ENCODE measurements around the gene KLRG1.

The KLRG1 gene

DNA sequence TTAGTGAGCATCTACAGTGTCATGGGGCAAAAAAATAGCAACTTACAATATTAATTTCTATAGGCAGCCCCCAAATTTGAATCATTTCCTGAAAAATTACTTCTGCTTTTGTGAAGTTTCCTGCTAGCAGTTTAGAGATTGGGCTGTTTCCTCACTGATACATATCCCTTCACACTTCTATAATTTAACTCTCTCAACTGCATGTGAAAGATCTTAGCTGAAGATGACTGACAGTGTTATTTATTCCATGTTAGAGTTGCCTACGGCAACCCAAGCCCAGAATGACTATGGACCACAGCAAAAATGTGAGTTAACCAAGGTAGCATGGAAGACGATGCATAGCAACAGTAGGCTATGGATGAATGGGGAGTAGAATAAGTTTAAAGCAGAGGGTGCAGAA lies at the start of gene KLRG1:
Gene KLRG1, plus strand, starts transcription at position 134 of the 400 bp plus-strand sequence. Its CDS starts 90 bp downstream, at position 224.
- DNase-seq, result peak; percentile 82

GRCh38 chr12:8941691-8942478 lies 47.5 kb upstream of the KLRG1 start:
- no peak for DNase-seq

DNA sequence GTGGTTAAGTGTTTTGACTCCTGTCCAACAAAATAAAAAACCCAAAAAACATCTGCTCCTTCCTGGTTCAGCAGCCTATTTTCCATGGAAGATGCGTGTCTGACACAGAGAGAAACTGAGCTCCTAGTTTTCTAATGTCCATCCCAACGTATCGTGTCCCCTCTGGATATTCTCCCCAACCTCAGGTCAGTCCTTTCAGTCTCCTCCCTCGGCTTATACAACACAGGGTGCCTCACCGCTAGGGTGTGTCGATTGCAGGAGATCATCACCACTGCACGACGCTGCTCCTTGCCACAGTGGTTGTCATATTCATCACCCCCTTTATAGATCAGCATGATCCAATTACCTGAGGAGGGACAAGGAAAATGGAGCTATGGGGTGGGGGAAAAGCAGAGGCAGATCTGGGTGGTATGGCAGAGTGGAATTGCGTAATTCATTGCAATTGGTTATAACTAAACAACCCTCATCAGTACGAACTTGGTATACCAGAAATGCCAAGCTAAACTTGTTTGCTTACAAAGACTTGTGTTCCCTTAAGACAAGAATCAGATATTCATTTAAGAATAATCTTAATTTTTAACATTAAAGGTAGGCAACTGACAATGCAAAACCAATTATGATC lies 45.7 kb upstream of the KLRG1 start:
- no peak for DNase-seq

- no peak for DNase-seq
Measured at GRCh38 chr12:8946733-8947132, 42.6 kb upstream of the KLRG1 start.

DNA sequence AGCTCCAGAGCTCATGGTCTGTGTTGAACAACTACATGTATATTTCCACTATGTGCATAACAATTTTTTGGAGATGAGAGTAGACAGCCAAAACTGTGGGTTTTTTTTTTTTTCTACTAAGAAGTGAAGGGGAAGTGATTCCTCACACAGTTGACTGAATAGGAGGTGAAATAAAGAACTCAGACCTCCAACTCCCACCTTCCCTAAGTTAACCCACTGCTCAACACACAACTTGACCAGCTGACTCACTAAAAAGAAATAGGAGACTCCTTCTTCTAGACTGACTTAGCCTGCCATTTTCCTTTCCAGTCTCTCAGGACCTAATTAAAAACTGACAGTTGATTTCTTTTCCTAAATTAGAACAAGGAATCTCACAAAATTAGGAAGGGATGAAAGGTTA lies 41.6 kb upstream of the KLRG1 start:
- DNase-seq, result peak; percentile 27

- peak; percentile 77 for DNase-seq
Measured at GRCh38 chr12:8948701-8949341, 40.5 kb upstream of the KLRG1 start.

GRCh38 chr12:8949342-8950220 lies 39.8 kb upstream of the KLRG1 start, which contains the start of gene M6PR:
TSS of gene M6PR (minus strand) at chr12:8949645. CDS start at chr12:8946404, 3,241 bp downstream.
- DNase-seq, result peak; percentile 99

- no peak for DNase-seq
Measured at GRCh38 chr12:8950221-8950527, 39.2 kb upstream of the KLRG1 start.

DNA sequence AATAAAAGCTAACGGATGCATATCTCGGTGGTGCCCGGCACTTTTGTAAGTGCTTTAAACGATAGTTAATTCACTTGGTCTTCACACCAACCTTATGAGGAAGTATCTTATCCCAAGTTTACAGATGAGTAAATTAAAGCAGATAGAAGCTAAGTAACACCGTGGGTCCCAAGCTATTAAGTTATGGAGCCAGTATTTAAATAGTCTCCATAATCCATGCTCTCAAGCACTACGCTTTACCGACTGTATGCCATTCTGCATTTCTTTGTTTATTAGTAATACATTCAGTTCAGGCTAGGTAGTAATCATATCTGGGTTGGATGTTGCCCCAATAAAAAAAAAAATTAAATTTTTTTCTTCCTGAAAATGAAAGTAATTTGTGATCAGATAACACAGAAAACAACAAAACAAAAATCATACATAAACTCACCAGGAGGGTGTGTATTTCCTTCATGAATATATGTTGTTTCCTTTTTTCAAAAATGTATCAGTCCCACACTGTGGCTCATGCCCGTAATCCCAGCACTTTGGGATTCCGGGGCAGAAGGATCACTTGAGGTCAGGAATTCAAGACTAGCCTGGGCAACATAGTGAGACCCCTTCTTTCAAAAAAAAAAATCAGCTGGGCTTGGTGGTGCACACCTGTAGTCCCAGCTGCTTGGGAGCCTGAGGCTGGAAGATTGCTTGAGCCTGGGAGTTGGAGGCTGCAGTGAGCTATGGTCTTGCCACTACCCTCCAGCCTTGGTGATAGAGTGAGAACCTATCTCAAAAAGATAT lies 38.5 kb upstream of the KLRG1 start:
- DNase-seq, result peak; percentile 69

- peak; percentile 11 for DNase-seq
Measured at GRCh38 chr12:8951744-8952143, 37.6 kb upstream of the KLRG1 start.

DNA sequence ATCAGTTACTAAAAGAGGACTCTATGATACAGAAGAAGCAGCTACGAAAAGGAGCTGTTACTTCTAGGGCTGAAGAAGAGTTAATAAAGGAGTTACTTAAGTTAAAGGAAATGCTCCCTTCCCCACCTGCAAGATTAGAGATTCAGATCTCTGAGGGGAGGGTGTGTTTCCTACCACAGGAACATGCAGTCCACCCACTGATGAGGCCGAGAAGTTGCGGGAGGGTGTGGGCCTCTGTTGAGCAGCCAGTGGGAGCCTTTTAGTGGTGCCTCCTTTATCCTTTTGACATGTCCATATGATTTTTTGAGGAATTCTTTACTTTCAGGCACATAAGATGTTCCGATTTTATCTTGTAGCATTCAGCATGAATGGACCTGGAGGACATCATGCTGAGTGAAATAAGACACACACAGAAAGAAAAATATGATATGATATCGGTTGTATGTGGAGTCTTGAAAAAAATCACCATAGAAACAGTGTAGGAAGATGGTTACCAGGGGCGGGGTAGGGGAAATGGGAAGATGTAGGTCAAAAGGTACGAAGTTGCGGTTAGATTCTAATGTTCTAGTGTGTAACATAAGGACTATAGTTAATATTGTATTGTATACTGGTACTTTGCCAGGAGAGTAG lies 35.5 kb upstream of the KLRG1 start:
- DNase-seq, result peak; percentile 38

DNA sequence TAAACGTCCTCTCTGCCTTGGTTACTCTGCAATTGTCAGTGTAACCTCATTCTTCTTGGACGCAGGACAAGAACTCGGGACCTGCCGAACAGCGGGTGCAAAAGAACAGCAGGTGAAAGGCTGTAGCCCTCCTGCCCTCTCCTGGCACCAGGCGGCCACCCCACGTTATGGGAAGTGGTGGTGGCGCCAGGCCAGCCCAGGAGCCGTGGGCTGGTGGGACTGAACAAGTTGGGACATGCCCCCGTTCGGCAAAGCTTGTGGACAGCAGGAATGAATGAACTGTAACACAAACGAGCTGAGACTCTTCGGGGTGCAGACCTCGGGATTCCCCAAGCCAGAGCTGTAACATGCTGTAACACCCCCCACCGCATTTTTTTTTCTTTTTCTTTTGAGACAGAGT lies 33.3 kb upstream of the KLRG1 start:
- no peak for DNase-seq

DNA sequence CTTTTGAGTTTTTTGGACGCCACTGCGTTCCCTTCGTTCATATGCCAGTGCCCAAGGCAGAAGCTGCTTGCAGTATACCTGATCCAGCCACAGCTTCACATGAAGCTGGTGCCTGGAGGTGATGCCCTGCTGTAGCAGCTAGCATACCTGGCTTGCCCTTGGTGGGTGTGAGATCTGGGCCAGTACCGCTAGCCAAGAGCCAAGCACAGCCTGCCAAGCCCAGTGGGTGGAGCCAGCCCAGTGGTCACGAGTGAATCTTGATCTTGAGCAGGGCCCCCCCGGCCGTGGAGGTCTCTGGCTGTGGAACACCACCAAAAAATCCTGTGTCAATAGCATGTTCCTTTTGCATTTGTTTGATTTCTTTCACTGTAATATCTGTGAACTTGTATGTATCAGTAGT lies 32.6 kb upstream of the KLRG1 start:
- DNase-seq, result no peak

DNA sequence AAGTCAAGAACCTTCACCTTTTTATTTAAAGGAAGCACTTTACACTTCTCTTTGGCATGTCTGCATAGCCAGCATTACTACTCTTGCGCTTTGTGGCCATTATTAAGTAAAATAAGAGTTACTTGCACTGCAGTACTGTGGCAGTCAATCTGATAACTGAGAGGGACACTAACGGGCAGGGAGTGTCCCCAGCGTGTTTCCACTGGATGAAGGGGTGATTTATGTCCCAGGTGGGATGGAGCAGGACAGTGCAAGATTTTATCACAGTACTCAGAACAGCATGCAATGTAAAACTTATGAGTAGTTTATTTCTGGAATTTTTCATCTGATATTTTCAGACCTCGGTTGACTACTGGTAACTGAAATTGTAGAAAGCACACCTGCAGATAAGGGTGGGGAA lies 31.8 kb upstream of the KLRG1 start:
- DNase-seq, result no peak

- no peak for DNase-seq
Measured at GRCh38 chr12:8958066-8958465, 31.3 kb upstream of the KLRG1 start.

- DNase-seq, result no peak
Measured at GRCh38 chr12:8960176-8960575, 29.2 kb upstream of the KLRG1 start.

GRCh38 chr12:8968761-8969160 lies 20.6 kb upstream of the KLRG1 start:
- no peak for DNase-seq

GRCh38 chr12:8969861-8970411 lies 19.4 kb upstream of the KLRG1 start:
- DNase-seq, result no peak

- no peak for DNase-seq
Measured at GRCh38 chr12:8970432-8970831, 18.9 kb upstream of the KLRG1 start.

DNA sequence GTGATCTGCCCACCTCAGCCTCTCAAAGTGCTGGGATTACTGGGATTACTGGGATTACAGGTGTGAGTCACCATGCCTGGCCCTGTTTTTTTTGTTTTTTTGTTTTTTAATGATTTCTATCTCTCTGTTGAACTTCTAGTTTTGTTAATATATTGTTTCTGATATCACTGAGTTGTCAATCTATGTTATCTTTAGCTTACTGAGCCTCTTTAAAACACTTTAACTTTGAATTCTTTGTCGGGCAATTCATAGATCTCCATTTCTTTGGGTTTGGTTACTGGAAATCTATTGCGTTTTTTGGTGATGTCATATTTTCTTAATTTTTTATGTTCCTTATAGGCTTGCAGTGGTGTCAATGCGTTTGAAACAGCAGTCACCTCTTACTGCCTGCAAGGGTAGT lies 9.2 kb upstream of the KLRG1 start:
- no peak for DNase-seq

DNA sequence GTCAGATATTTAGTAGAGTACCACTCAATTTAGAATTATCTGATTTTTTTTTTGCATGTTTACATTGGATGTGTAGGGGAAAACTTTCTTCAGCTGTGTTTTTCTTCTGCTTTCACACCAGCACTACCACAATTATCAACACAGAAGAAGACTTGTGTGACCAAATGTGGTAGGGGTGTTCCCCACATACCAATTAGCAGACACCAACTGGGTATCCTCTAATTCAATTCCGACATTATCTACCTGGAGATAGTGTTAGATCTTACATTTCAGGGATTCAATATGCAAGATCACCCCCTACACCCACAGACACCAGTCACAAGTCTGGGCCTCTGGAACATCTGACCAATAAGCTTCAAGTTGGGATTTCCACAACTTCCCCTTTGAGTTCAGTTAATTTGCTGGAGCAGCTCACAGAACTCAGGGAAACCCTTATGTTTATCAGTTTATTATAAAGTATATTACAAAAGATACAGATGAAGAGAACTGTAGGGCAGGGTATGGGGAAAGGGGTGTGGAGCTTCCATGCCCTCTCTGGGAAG lies 4.1 kb upstream of the KLRG1 start:
- DNase-seq, result no peak

Measured in hematopoietic multipotent progenitor cell treated with erythropoietin and hydrocortisone succinate and interleukin-3 and kit ligand, for 4 days (in vitro differentiated cells).